Loucy (cell line): Measurements from ENCODE around the gene KCNT1.

Source experiments
- EZH2phosphoT487 ChIP-seq: fragments of 200-600 bp; IDR thresholded peaks from 2 replicates; pipeline ENCODE4 v1.6.1; 2018; ENCODE audit warnings: antibody characterized with exemption, mild to moderate bottlenecking, moderate library complexity, borderline replicate concordance
- TF ChIP-seq, protein P1 (sequence below): fragments of 200-600 bp; sonication (generic); conservative IDR thresholded peaks from 2 replicates; pipeline ENCODE4 v1.5.1; 2014; ENCODE audit warnings: mild to moderate bottlenecking, antibody characterized with exemption, low read length

DNA sequence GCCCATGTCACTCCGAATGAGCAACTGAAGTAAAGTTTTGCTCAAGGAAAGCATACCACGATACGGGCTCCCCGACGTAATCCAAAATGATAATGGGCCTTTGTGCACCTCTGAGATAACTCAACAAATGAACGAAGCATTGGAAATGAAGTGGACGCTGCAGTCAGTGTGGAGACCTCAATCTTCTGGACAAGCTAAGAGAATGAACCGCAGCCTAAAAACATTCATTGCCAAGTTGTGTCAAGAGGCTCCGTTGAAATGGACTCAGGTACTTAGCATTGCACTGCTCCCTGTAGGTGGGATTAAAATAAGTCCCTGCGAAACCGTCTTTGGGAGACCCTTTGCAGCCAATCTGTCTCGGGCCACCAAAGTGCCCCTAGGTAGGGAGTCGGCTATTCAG is 42.7 kb upstream of the KCNT1 start:
- TF ChIP-seq, protein P1, sequence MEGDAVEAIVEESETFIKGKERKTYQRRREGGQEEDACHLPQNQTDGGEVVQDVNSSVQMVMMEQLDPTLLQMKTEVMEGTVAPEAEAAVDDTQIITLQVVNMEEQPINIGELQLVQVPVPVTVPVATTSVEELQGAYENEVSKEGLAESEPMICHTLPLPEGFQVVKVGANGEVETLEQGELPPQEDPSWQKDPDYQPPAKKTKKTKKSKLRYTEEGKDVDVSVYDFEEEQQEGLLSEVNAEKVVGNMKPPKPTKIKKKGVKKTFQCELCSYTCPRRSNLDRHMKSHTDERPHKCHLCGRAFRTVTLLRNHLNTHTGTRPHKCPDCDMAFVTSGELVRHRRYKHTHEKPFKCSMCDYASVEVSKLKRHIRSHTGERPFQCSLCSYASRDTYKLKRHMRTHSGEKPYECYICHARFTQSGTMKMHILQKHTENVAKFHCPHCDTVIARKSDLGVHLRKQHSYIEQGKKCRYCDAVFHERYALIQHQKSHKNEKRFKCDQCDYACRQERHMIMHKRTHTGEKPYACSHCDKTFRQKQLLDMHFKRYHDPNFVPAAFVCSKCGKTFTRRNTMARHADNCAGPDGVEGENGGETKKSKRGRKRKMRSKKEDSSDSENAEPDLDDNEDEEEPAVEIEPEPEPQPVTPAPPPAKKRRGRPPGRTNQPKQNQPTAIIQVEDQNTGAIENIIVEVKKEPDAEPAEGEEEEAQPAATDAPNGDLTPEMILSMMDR: no peak
- TF ChIP-seq EZH2phosphoT487: no peak
